HCT116 (cell line): Measurements from ENCODE around the gene HIVEP2. TPM values are rescaled to one million over a fixed set of nuclear protein-coding genes. Genes with fewer than 3 reads are reported as not detected.

Source experiments
- ATAC-seq: fragments of 200-7000 bp; cut with Tn5 transposase; 2 replicates; pipeline ENCODE4 v1.9.1; 2020; ENCODE audit warnings: mild to moderate bottlenecking, moderate library complexity
- BruUV-seq: library from RNA; stranded (reverse); fragments of 400-500 nt; replicated peaks from 2 replicates; lab custom pipeline; 2021; lab: Mats Ljungman, UMichigan
- CTCF ChIA-PET: fragments of 300-600 bp; sonication (Branson Sonifier 250); formaldehyde crosslinking; loops from one replicate; lab custom pipeline; 2021; ENCODE audit warnings: antibody characterized with exemption; lab: Charles Lee
- POLR2A ChIA-PET: fragments of 300-600, 350-600 bp; sonication (Branson Sonifier 250); formaldehyde crosslinking; loops from one replicate; lab custom pipeline; 2021; ENCODE audit warnings: antibody characterized with exemption; lab: Charles Lee
- RAD21 ChIA-PET, 2 experiments: fragments of 300-600 bp; sonication (Branson Sonifier 250); formaldehyde crosslinking; loops; one replicate each; lab custom pipeline; 2023; ENCODE audit warnings: low total read pairs in 2 of 2; ENCODE audit not compliant: uncharacterized antibody in 2 of 2, unreplicated experiment in 2 of 2, low non-redundant PET in 1 of 2; lab: Charles Lee
- DNase-seq: peaks from one replicate; pipeline ENCODE4 v3.0.0-alpha.2; 2010; ENCODE audit warnings: low read depth, low spot score
- H2AFZ ChIP-seq: fragments of 200-600 bp; shearing (Covaris generic), sonication (generic); 2 replicates; pipeline ENCODE4 v1.6.1; 2017; ENCODE audit warnings: low read depth, mixed run types, mixed read lengths, antibody characterized with exemption, low read length; ENCODE audit not compliant: poor library complexity, severe bottlenecking
- H3K27ac ChIP-seq: 2 replicates; pipeline ENCODE4 v1.5.1; 2012; ENCODE audit warnings: low read depth, low read length
- H3K27me3 ChIP-seq: fragments of 200-600 bp; sonication (generic); 2 replicates; pipeline ENCODE4 v1.6.1; 2016; ENCODE audit warnings: mixed run types, low read length, mixed read lengths; ENCODE audit not compliant: insufficient read depth
- H3K36me3 ChIP-seq, 2 experiments: fragments of 200-500 bp in 1 of 2; fragments of 200-600 bp in 1 of 2; sonication (Bioruptor generic) in 1 of 2; sonication (generic) in 1 of 2; 2 replicates each; pipeline versions ENCODE4 v1.5.1 to v1.6.1; 2014 to 2016; ENCODE audit warnings: low read length in 2 of 2, inconsistent platforms in 1 of 2, mixed read lengths in 1 of 2, mixed run types in 1 of 2; ENCODE audit not compliant: insufficient read depth in 2 of 2, control insufficient read depth in 1 of 2
- H3K4me1 ChIP-seq, 2 experiments: fragments of 200-600 bp in 1 of 2; sonication (generic) in 1 of 2; 2 replicates each; pipeline versions ENCODE4 v1.5.1 to v1.6.1; 2012 to 2017; ENCODE audit warnings: low read length in 2 of 2, inconsistent platforms in 1 of 2, mild to moderate bottlenecking in 1 of 2, mixed read lengths in 1 of 2, mixed run types in 1 of 2, moderate library complexity in 1 of 2; ENCODE audit not compliant: insufficient read depth in 2 of 2, control insufficient read depth in 1 of 2
- H3K4me2 ChIP-seq: fragments of 200-600 bp; sonication (generic); 2 replicates; pipeline ENCODE4 v1.6.1; 2017; ENCODE audit warnings: mixed run types, low read length, mixed read lengths
- H3K4me3 ChIP-seq, 2 experiments: fragments of 200-600 bp in 1 of 2; sonication (generic) in 1 of 2; replicated peaks in 1 of 2; 2 replicates each; pipeline ENCODE4 v1.5.1; 2011 to 2016; ENCODE audit warnings: low read length in 2 of 2, control low read depth in 1 of 2, low read depth in 1 of 2, mild to moderate bottlenecking in 1 of 2, mixed read lengths in 1 of 2, mixed run types in 1 of 2
- H3K79me2 ChIP-seq: fragments of 200-600 bp; sonication (generic); 2 replicates; pipeline ENCODE4 v1.6.1; 2017; ENCODE audit warnings: mild to moderate bottlenecking, mixed run types, low read length, moderate library complexity, mixed read lengths; ENCODE audit not compliant: insufficient read depth
- H3K9ac ChIP-seq: fragments of 200-600 bp; sonication (generic); 2 replicates; pipeline ENCODE4 v1.6.1; 2016; ENCODE audit warnings: low read length, mixed read lengths
- H3K9me2 ChIP-seq: fragments of 200-600 bp; sonication (generic), shearing (Covaris generic); 2 replicates; pipeline ENCODE4 v1.6.1; 2017; ENCODE audit warnings: mixed run types, mild to moderate bottlenecking, moderate library complexity; ENCODE audit not compliant: insufficient read depth
- H3K9me3 ChIP-seq, 2 experiments: fragments of 200-500 bp in 1 of 2; fragments of 200-600 bp in 1 of 2; sonication (Bioruptor generic) in 1 of 2; sonication (generic) in 1 of 2; 2 replicates each; pipeline ENCODE4 v1.6.1; 2014 to 2017; ENCODE audit warnings: low read length in 2 of 2, mixed read lengths in 2 of 2, inconsistent platforms in 1 of 2, low read depth in 1 of 2, mild to moderate bottlenecking in 1 of 2, mixed run types in 1 of 2, moderate library complexity in 1 of 2; ENCODE audit not compliant: control insufficient read depth in 1 of 2, insufficient read depth in 1 of 2
- H4K20me1 ChIP-seq: fragments of 200-600 bp; sonication (generic), shearing (Covaris generic); 2 replicates; pipeline ENCODE4 v1.6.1; 2017; ENCODE audit warnings: mixed run types, mild to moderate bottlenecking, moderate library complexity; ENCODE audit not compliant: insufficient read depth
- CTCF ChIP-seq, 3 experiments: fragments of 200-600 bp in 1 of 3; sonication (generic) in 1 of 3; IDR thresholded peaks in 2 of 3; conservative IDR thresholded peaks in 1 of 3; 2 replicates each; pipeline ENCODE4 v1.5.1; 2012 to 2017; ENCODE audit warnings: low read depth in 2 of 3, low read length in 2 of 3, antibody characterized with exemption in 1 of 3, borderline replicate concordance in 1 of 3, control low read depth in 1 of 3, mild to moderate bottlenecking in 1 of 3, mixed read lengths in 1 of 3, mixed run types in 1 of 3, moderate library complexity in 1 of 3; ENCODE audit not compliant: insufficient read depth in 1 of 3
- ELF1 ChIP-seq: IDR thresholded peaks from 2 replicates; pipeline ENCODE4 v1.6.1; 2012; ENCODE audit warnings: low read depth, borderline replicate concordance
- FOSL1 ChIP-seq: IDR thresholded peaks from 2 replicates; pipeline ENCODE4 v1.6.1; 2012; ENCODE audit warnings: low read depth
- JUND ChIP-seq: IDR thresholded peaks from 2 replicates; pipeline ENCODE4 v1.6.1; 2012
- MAX ChIP-seq: IDR thresholded peaks from 2 replicates; pipeline ENCODE4 v1.6.1; 2012
- POLR2A ChIP-seq: IDR thresholded peaks from 2 replicates; pipeline ENCODE4 v1.7.0; 2011; ENCODE audit warnings: borderline replicate concordance; ENCODE audit not compliant: insufficient read depth, insufficient read length; ENCODE audit errors: extremely low read depth
- POLR2AphosphoS5 ChIP-seq: IDR thresholded peaks from 2 replicates; pipeline ENCODE4 v1.6.1; 2011; ENCODE audit warnings: mild to moderate bottlenecking, low read depth, low read length, moderate library complexity
- REST ChIP-seq: IDR thresholded peaks from 2 replicates; pipeline ENCODE4 v1.6.1; 2012; ENCODE audit warnings: low read depth
- SP1 ChIP-seq: IDR thresholded peaks from 2 replicates; pipeline ENCODE4 v1.6.1; 2012; ENCODE audit warnings: low read depth
- TCF7L2 ChIP-seq: IDR thresholded peaks from 2 replicates; pipeline ENCODE4 v1.7.0; 2011; ENCODE audit warnings: borderline replicate concordance, inconsistent platforms; ENCODE audit not compliant: insufficient read depth, insufficient read length; ENCODE audit errors: extremely low read depth
- ZFX ChIP-seq: fragments of 450-650 bp; IDR thresholded peaks from 2 replicates; pipeline ENCODE4 v1.6.1; 2017
- intact Hi-C: fragments of 100-400 bp; cut with micrococcal nuclease; formaldehyde crosslinking; loops from 2 replicates; pipeline ENCODE4 v1.10.0; 2022
- total RNA-seq: library from RNA; stranded (reverse); gene quantifications from one replicate; pipeline ENCODE4 v1.2.1, GENCODE V29; 2021; ENCODE audit not compliant: unreplicated experiment

The HIVEP2 gene
- total RNA-seq, 1 experiment from 2014 or later = 8.1 TPM

- H3K4me1 ChIP-seq = no peaks in the 10 kb centered on the region
- no peak for DNase-seq
- POLR2A ChIA-PET = no interaction called here
- TF ChIP-seq POLR2A (no peak), SP1 (no peak), CTCF (IDR thresholded peaks at IDR 0.05 in 2 of 3, conservative IDR thresholded peaks at IDR 0.05 in 1 of 3; ENCODE audit: borderline replicate concordance in 1 of 3, insufficient read depth in 1 of 3, low read depth in 2 of 3, low read length in 2 of 3) (no peak), ZFX (no peak), FOSL1 (no peak), TCF7L2 (no peak), REST (no peak), ELF1 (no peak), POLR2AphosphoS5 (no peak), JUND (no peak), MAX (no peak)
- TF ChIP-seq, all 23 proteins: peak for 0
- Histone ChIP-seq H3K4me3 (no peak overlapping the region), H3K79me2 (no peaks in the 10 kb centered on the region), H3K9ac (no peak overlapping the region), H2AFZ (no peak overlapping the region), H3K27me3 (no peaks in the 10 kb centered on the region), H3K36me3 (0 out of 4 replicates have a peak, but pooled peaks cover 0 to 4% of the 10 kb centered on the region in 2 experiments), H3K4me2 (no peak overlapping the region), H3K9me2 (no peaks in the 10 kb centered on the region), H3K27ac (no peak overlapping the region), H4K20me1 (no peaks in the 10 kb centered on the region), H3K9me3 (no peaks in the 10 kb centered on the region)
- intact Hi-C loops = no loop called here
- no peak for ATAC-seq
- ChIA-PET RAD21 (no interaction called here), CTCF (no interaction called here)
- no TSS peak for BruUV-seq
Observed at GRCh38 chr6:142764311-142764710, 180.7 kb downstream of the HIVEP2 start.
